DND-41 (cell line): Measurements from ENCODE around the gene DLK2.
"Not testable (repeated sequence)": the region's sequence is repeated elsewhere in the genome, so short reads cannot be mapped to it uniquely, and the experiment has no call there.

Experiments
- ATAC-seq: fragments of 200-7000 bp; cut with Tn5 transposase; 3 replicates; pipeline ENCODE4 v1.9.1; 2021; ENCODE audit warnings: low read depth; ENCODE audit not compliant: insufficient read depth
- DNase-seq: peaks from one replicate; pipeline ENCODE4 v3.0.0-alpha.2; 2020
- H2AFZ ChIP-seq: 2 replicates; pipeline ENCODE4 v1.6.0; 2012; ENCODE audit warnings: low read depth, low read length
- H3K27ac ChIP-seq: 2 replicates; pipeline ENCODE4 v1.5.1; 2012; ENCODE audit warnings: low read length, inconsistent platforms
- H3K27me3 ChIP-seq: fragments of 200-600 bp; sonication (generic); 2 replicates; pipeline ENCODE4 v1.6.0; 2012; ENCODE audit warnings: low read length, mild to moderate bottlenecking, inconsistent platforms; ENCODE audit not compliant: insufficient read depth, poor library complexity
- H3K36me3 ChIP-seq: 2 replicates; pipeline ENCODE4 v1.5.1; 2012; ENCODE audit warnings: low read length, inconsistent platforms; ENCODE audit not compliant: insufficient read depth
- H3K4me1 ChIP-seq: 2 replicates; pipeline ENCODE4 v1.5.1; 2012; ENCODE audit warnings: mild to moderate bottlenecking, low read length; ENCODE audit not compliant: insufficient read depth
- H3K4me2 ChIP-seq: 2 replicates; pipeline ENCODE4 v1.6.0; 2012; ENCODE audit warnings: mild to moderate bottlenecking, moderate library complexity, low read length, inconsistent platforms; ENCODE audit not compliant: insufficient read depth
- H3K4me3 ChIP-seq, 2 experiments: fragments of 200-600 bp in 1 of 2; shearing (Covaris generic) in 1 of 2; 2 replicates each; pipeline ENCODE4 v1.5.1; 2012 to 2016; ENCODE audit warnings: inconsistent platforms in 2 of 2, low read length in 2 of 2, mild to moderate bottlenecking in 2 of 2, low read depth in 1 of 2, moderate library complexity in 1 of 2
- H3K79me2 ChIP-seq: 2 replicates; pipeline ENCODE4 v1.6.0; 2012; ENCODE audit warnings: low read length, inconsistent platforms; ENCODE audit not compliant: insufficient read depth
- H3K9ac ChIP-seq: 2 replicates; pipeline ENCODE4 v1.6.0; 2012; ENCODE audit warnings: low read depth, mild to moderate bottlenecking, inconsistent platforms, low read length, moderate library complexity
- H3K9me3 ChIP-seq: 2 replicates; pipeline ENCODE4 v1.5.1; 2012; ENCODE audit warnings: low read length, moderate library complexity, mild to moderate bottlenecking, inconsistent platforms; ENCODE audit not compliant: insufficient read depth, severe bottlenecking
- H4K20me1 ChIP-seq: 2 replicates; pipeline ENCODE4 v1.6.0; 2012; ENCODE audit warnings: low read length; ENCODE audit not compliant: insufficient read depth
- CTCF ChIP-seq: IDR thresholded peaks from 2 replicates; pipeline ENCODE4 v1.5.1; 2012; ENCODE audit warnings: borderline replicate concordance, low read length, moderate library complexity, mild to moderate bottlenecking; ENCODE audit not compliant: poor library complexity, severe bottlenecking; ENCODE audit errors: extremely low read depth
- EZH2 ChIP-seq: IDR thresholded peaks from 3 replicates; pipeline ENCODE4 v1.6.1; 2012; ENCODE audit warnings: borderline replicate concordance, low read depth, mild to moderate bottlenecking, moderate library complexity, low read length, inconsistent platforms; ENCODE audit not compliant: severe bottlenecking

The DLK2 gene

GRCh38 chr6:43426928-43427405, 28.4 kb downstream of the DLK2 start:
- H2AFZ ChIP-seq: peak overlapping the region; percentile 90
- no peaks in the 10 kb centered on the region for H3K9me3 ChIP-seq
- ATAC-seq (no peak), DNase-seq (no peak)
- H3K4me3 ChIP-seq: peak overlapping the region; percentile 60 to 81; a peak in 3 of 4 replicates
- H3K79me2 ChIP-seq: peaks cover 17% of the 10 kb centered on the region
- H3K4me2 ChIP-seq: peak overlapping the region; percentile 89
- no peak for TF ChIP-seq CTCF
- TF ChIP-seq EZH2: no peak
- peaks cover 24% of the 10 kb centered on the region for H3K4me1 ChIP-seq
- H3K36me3 ChIP-seq: peaks cover 6% of the 10 kb centered on the region
- H3K27me3 ChIP-seq: no peaks in the 10 kb centered on the region
- H4K20me1 ChIP-seq: no peaks in the 10 kb centered on the region
- peak overlapping the region; percentile 73 for H3K9ac ChIP-seq
- peak overlapping the region; percentile 79 for H3K27ac ChIP-seq

GRCh38 chr6:43425083-43425482, 30.3 kb downstream of the DLK2 start:
- ATAC-seq, H3K9me3 ChIP-seq, H2AFZ ChIP-seq: not testable (repeated sequence)

DNA sequence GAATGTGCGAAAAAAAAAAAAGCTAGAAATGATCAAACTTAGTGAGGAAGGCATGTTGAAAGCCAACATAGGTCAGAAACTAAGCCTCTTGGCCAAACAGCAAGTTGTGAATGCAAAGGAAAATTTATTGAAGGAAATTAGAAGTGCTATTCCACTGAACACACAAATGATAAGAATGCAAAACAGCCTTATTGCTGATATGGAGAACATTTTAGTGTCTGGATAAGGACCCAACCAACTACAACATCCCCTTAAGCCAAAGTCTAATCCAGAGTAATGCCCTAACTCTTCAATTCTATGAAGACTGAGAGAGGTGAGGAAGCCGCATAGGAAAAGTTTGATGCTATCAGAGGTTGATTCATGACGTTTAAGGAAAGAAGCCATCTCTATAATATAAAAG, 33.5 kb downstream of the DLK2 start:
- Histone ChIP-seq H3K36me3 (no peaks in the 10 kb centered on the region), H3K4me1 (peaks cover 4% of the 10 kb centered on the region), H3K9me3 (no peaks in the 10 kb centered on the region), H3K4me2 (no peak overlapping the region), H3K27ac (no peak overlapping the region), H3K79me2 (no peaks in the 10 kb centered on the region), H3K27me3 (no peaks in the 10 kb centered on the region), H4K20me1 (no peaks in the 10 kb centered on the region), H3K9ac (no peak overlapping the region), H2AFZ (no peak overlapping the region), H3K4me3 (no peak overlapping the region)
- ATAC-seq: no peak
- TF ChIP-seq EZH2: no peak
- no peak for TF ChIP-seq CTCF
- DNase-seq: no peak

More at GRCh38 chr6:43425083-43425482, 30.3 kb downstream of the DLK2 start:
- H3K4me3 ChIP-seq, H4K20me1 ChIP-seq, DNase-seq, H3K27me3 ChIP-seq, H3K4me2 ChIP-seq, H3K9ac ChIP-seq, H3K36me3 ChIP-seq, H3K27ac ChIP-seq: not testable (repeated sequence)
- peaks cover 24% of the 10 kb centered on the region for H3K4me1 ChIP-seq
- H3K79me2 ChIP-seq: peaks cover 15% of the 10 kb centered on the region

GRCh38 chr6:43420012-43420709, 35.2 kb downstream of the DLK2 start:
- no peaks in the 10 kb centered on the region for H3K79me2 ChIP-seq

More at GRCh38 chr6:43420012-43420709, 35.2 kb downstream of the DLK2 start:
- H3K27me3 ChIP-seq: no peaks in the 10 kb centered on the region
- H3K4me1 ChIP-seq: no peaks in the 10 kb centered on the region
- no peak overlapping the region for H3K4me2 ChIP-seq
- no peaks in the 10 kb centered on the region for H4K20me1 ChIP-seq
- no peak overlapping the region for H3K27ac ChIP-seq
- H3K9me3 ChIP-seq: no peaks in the 10 kb centered on the region
- no peak overlapping the region for H3K4me3 ChIP-seq
- no peak for TF ChIP-seq CTCF
- TF ChIP-seq EZH2: no peak
- ATAC-seq (no peak), DNase-seq (no peak)
- H3K9ac ChIP-seq: no peak overlapping the region
- no peak overlapping the region for H2AFZ ChIP-seq
- no peaks in the 10 kb centered on the region for H3K36me3 ChIP-seq
